ENCODE results near the gene YAE1. TPM values are rescaled to one million over a fixed set of nuclear protein-coding genes. Genes with fewer than 3 reads are reported as not detected.

The YAE1 gene
- total and polyA plus RNA-seq, 2 of the 13 experiments (the other 11 are each of a cell fraction or from before 2014, with no cell fraction given): 18.7 to 28.3 TPM

- 0 out of 2 replicates have a peak, but pooled peaks have one; percentile 22 for TF ChIP-seq ZNF318 (CRISPR knock-in tag; IDR thresholded peaks at IDR 0.05)
- TF ChIP-seq HMGXB3 (CRISPR knock-in tag; IDR thresholded peaks at IDR 0.05; ENCODE audit: borderline replicate concordance): no peak
- TF ChIP-seq ZNF552 (CRISPR knock-in tag; IDR thresholded peaks at IDR 0.05; ENCODE audit: borderline replicate concordance): no peak
- no peak for TF ChIP-seq POLR2AphosphoS2 (IDR thresholded peaks at IDR 0.05; ENCODE audit: low read depth, low read length)
- peak; percentile 77 for TF ChIP-seq NR2F6 (IDR thresholded peaks at IDR 0.05)
- peak; percentile 86 for TF ChIP-seq NR2F6 (CRISPR knock-in tag; IDR thresholded peaks at IDR 0.05)
- TF ChIP-seq ZBTB37 (CRISPR knock-in tag; IDR thresholded peaks at IDR 0.05): no peak
Measured at GRCh38 chr7:39566023-39566921, at the start of gene YAE1 (continued).

All from HepG2 (cell line).